Loucy (cell line): ENCODE results near the gene CCHCR1.

Experiments used
- H2AFZ ChIP-seq: fragments of 200-600 bp; sonication (generic); 2 replicates; pipeline ENCODE4 v1.6.0; 2016; ENCODE audit warnings: antibody characterized with exemption, mild to moderate bottlenecking, low read length, moderate library complexity
- H3F3A ChIP-seq: fragments of 200-600 bp; 2 replicates; pipeline ENCODE4 v1.6.0; 2016; ENCODE audit warnings: antibody characterized with exemption, low read depth, mild to moderate bottlenecking
- H3K27me3 ChIP-seq: fragments of 200-600 bp; sonication (generic); 2 replicates; pipeline ENCODE4 v1.6.1; 2014; ENCODE audit warnings: low read length, mild to moderate bottlenecking; ENCODE audit not compliant: insufficient read depth, poor library complexity, severe bottlenecking
- H3K36me3 ChIP-seq: fragments of 200-600 bp; sonication (generic); 2 replicates; pipeline ENCODE4 v1.6.1; 2016; ENCODE audit warnings: low read length; ENCODE audit not compliant: insufficient read depth
- H3K4me1 ChIP-seq: fragments of 200-600 bp; sonication (generic); 2 replicates; pipeline ENCODE4 v1.5.1; 2014; ENCODE audit warnings: low read length, mild to moderate bottlenecking; ENCODE audit not compliant: insufficient read depth, poor library complexity, severe bottlenecking
- H3K4me2 ChIP-seq: fragments of 200-600 bp; sonication (generic); 2 replicates; pipeline ENCODE4 v1.6.0; 2014; ENCODE audit warnings: antibody characterized with exemption, low read length, low read depth, mild to moderate bottlenecking; ENCODE audit not compliant: poor library complexity, severe bottlenecking
- H3K4me3 ChIP-seq: fragments of 200-600 bp; sonication (generic); 2 replicates; pipeline ENCODE4 v1.5.1; 2014; ENCODE audit warnings: low read length, mild to moderate bottlenecking, mixed read lengths; ENCODE audit not compliant: poor library complexity, severe bottlenecking
- H3K79me2 ChIP-seq: fragments of 200-600 bp; sonication (generic); 2 replicates; pipeline ENCODE4 v1.6.1; 2014; ENCODE audit warnings: low read length; ENCODE audit not compliant: insufficient read depth
- H3K9ac ChIP-seq: fragments of 200-600 bp; sonication (generic); 2 replicates; pipeline ENCODE4 v1.6.0; 2014; ENCODE audit warnings: mild to moderate bottlenecking, low read depth, low read length, moderate library complexity; ENCODE audit not compliant: poor library complexity, severe bottlenecking
- H3K9me2 ChIP-seq: fragments of 200-600 bp; sonication (generic); replicated peaks from 2 replicates; pipeline ENCODE4 v1.6.1; 2016; ENCODE audit warnings: low read depth, low read length, mixed read lengths
- H3K9me3 ChIP-seq: fragments of 200-600 bp; sonication (generic); 2 replicates; pipeline ENCODE4 v1.6.1; 2014; ENCODE audit warnings: mild to moderate bottlenecking, antibody characterized with exemption, low read length, low read depth; ENCODE audit not compliant: insufficient read depth
- H4K20me1 ChIP-seq: fragments of 200-600 bp; sonication (generic); 2 replicates; pipeline ENCODE4 v1.6.0; 2014; ENCODE audit warnings: antibody characterized with exemption, low read length, mild to moderate bottlenecking; ENCODE audit not compliant: insufficient read depth, poor library complexity, severe bottlenecking
- EZH2phosphoT487 ChIP-seq: fragments of 200-600 bp; IDR thresholded peaks from 2 replicates; pipeline ENCODE4 v1.6.1; 2018; ENCODE audit warnings: antibody characterized with exemption, mild to moderate bottlenecking, moderate library complexity, borderline replicate concordance
- TF ChIP-seq, protein P1 (sequence below): fragments of 200-600 bp; sonication (generic); conservative IDR thresholded peaks from 2 replicates; pipeline ENCODE4 v1.5.1; 2014; ENCODE audit warnings: mild to moderate bottlenecking, antibody characterized with exemption, low read length

The CCHCR1 gene

GRCh38 chr6:31145386-31145785 lies 12.2 kb downstream of the CCHCR1 start:
- Histone ChIP-seq H3K36me3 (no peaks in the 10 kb centered on the region), H3K9ac (no peak overlapping the region), H3F3A (no peaks in the 10 kb centered on the region), H3K4me2 (no peak overlapping the region), H4K20me1 (no peaks in the 10 kb centered on the region), H3K27me3 (no peaks in the 10 kb centered on the region), H2AFZ (no peak overlapping the region), H3K9me3 (no peaks in the 10 kb centered on the region), H3K4me1 (no peaks in the 10 kb centered on the region), H3K79me2 (no peaks in the 10 kb centered on the region), H3K4me3 (no peak overlapping the region), H3K9me2 (no peaks in the 10 kb centered on the region)
- TF ChIP-seq, protein P1, sequence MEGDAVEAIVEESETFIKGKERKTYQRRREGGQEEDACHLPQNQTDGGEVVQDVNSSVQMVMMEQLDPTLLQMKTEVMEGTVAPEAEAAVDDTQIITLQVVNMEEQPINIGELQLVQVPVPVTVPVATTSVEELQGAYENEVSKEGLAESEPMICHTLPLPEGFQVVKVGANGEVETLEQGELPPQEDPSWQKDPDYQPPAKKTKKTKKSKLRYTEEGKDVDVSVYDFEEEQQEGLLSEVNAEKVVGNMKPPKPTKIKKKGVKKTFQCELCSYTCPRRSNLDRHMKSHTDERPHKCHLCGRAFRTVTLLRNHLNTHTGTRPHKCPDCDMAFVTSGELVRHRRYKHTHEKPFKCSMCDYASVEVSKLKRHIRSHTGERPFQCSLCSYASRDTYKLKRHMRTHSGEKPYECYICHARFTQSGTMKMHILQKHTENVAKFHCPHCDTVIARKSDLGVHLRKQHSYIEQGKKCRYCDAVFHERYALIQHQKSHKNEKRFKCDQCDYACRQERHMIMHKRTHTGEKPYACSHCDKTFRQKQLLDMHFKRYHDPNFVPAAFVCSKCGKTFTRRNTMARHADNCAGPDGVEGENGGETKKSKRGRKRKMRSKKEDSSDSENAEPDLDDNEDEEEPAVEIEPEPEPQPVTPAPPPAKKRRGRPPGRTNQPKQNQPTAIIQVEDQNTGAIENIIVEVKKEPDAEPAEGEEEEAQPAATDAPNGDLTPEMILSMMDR: no peak
- TF ChIP-seq EZH2phosphoT487: no peak

- H3K79me2 ChIP-seq: no peaks in the 10 kb centered on the region
- no peak overlapping the region for H2AFZ ChIP-seq
- H3K27me3 ChIP-seq: no peaks in the 10 kb centered on the region
- no peak overlapping the region for H3K9ac ChIP-seq
- H3K9me3 ChIP-seq: no peaks in the 10 kb centered on the region
- H3K4me3 ChIP-seq: no peak overlapping the region
- no peak overlapping the region for H3K4me2 ChIP-seq
- no peaks in the 10 kb centered on the region for H3K4me1 ChIP-seq
- H3F3A ChIP-seq: no peaks in the 10 kb centered on the region
- no peaks in the 10 kb centered on the region for H3K9me2 ChIP-seq
- no peak for TF ChIP-seq EZH2phosphoT487
- TF ChIP-seq, protein P1: no peak
- no peaks in the 10 kb centered on the region for H3K36me3 ChIP-seq
- H4K20me1 ChIP-seq: no peaks in the 10 kb centered on the region
These were observed 12.6 kb downstream of the CCHCR1 start for GRCh38 chr6:31144970-31145340.

- Histone ChIP-seq H4K20me1 (no peaks in the 10 kb centered on the region), H3K9me3 (no peaks in the 10 kb centered on the region), H3K36me3 (no peaks in the 10 kb centered on the region), H3K9ac (no peak overlapping the region), H3K4me3 (no peak overlapping the region), H3F3A (no peaks in the 10 kb centered on the region), H3K4me2 (no peak overlapping the region), H3K4me1 (no peaks in the 10 kb centered on the region), H3K27me3 (no peaks in the 10 kb centered on the region), H3K9me2 (no peaks in the 10 kb centered on the region), H3K79me2 (no peaks in the 10 kb centered on the region), H2AFZ (no peak overlapping the region)
- TF ChIP-seq EZH2phosphoT487: no peak
- TF ChIP-seq, protein P1: no peak
These were observed 13.2 kb downstream of the CCHCR1 start for GRCh38 chr6:31144296-31144969.
